SK-N-MC (cell line): ENCODE data around the gene USP35.

Source experiments
- EZH2 ChIP-seq: fragments of 200-600 bp; sonication (generic); IDR thresholded peaks from one replicate; pipeline ENCODE4 v1.6.1; 2017; ENCODE audit warnings: antibody characterized with exemption
- FOXP2 ChIP-seq: optimal IDR thresholded peaks from 2 replicates; pipeline ENCODE3; 2011; ENCODE audit warnings: mild to moderate bottlenecking, moderate library complexity; ENCODE audit not compliant: insufficient read depth; ENCODE audit errors: extremely low read length, control extremely low read depth
- POLR2AphosphoS5 ChIP-seq: IDR thresholded peaks from 2 replicates; pipeline ENCODE4 v1.6.1; 2012; ENCODE audit warnings: mild to moderate bottlenecking, low read depth, low read length, borderline replicate concordance

DNA sequence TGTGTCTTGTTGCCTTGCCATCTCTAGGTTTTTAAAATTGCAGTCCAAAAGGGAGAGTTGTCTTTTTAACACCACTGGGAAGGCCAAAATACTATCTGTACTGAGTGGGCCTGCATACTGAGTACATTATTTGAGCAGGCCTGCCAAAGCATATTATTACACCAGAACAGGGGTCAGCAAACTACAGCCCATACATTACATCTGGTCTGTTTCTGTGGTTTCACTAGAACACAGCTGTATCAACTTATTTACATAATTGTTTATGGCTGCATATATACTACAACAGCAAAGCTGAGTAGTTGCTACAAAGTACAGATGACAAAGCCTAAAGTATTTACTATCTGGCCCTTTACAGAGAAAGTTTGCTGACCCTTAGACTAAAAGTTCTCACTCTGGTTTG lies 74.0 kb downstream of the USP35 start:
- TF ChIP-seq POLR2AphosphoS5 (no peak), EZH2 (no peak), FOXP2 (no peak)
